Activated CD8-positive, alpha-beta memory T cell treated with anti-CD3 and anti-CD28 coated beads for 36 hours (primary cell): ENCODE data around the gene GNG4. TPM values are rescaled to one million over a fixed set of nuclear protein-coding genes. Genes with fewer than 3 reads are reported as not detected.
"Not testable (repeated sequence)": the region's sequence is repeated elsewhere in the genome, so short reads cannot be mapped to it uniquely, and the experiment has no call there.

Source experiments
- CTCF ChIA-PET: fragments of 350-600 bp; sonication (Branson Sonifier 250); formaldehyde crosslinking; loops from one replicate; lab custom pipeline; 2021; ENCODE audit warnings: antibody characterized with exemption; lab: Charles Lee
- POLR2A ChIA-PET: fragments of 350-600 bp; sonication (Branson Sonifier 250); formaldehyde crosslinking; loops from one replicate; lab custom pipeline; 2021; ENCODE audit warnings: antibody characterized with exemption; lab: Charles Lee
- total RNA-seq, 2 experiments: library from RNA; stranded (reverse); gene quantifications; one replicate each; pipeline ENCODE4 v1.2.3, GENCODE V29; 2021

The GNG4 gene
- total RNA-seq, 2 experiments from 2014 or later = 4.5 to 6.8 TPM

DNA sequence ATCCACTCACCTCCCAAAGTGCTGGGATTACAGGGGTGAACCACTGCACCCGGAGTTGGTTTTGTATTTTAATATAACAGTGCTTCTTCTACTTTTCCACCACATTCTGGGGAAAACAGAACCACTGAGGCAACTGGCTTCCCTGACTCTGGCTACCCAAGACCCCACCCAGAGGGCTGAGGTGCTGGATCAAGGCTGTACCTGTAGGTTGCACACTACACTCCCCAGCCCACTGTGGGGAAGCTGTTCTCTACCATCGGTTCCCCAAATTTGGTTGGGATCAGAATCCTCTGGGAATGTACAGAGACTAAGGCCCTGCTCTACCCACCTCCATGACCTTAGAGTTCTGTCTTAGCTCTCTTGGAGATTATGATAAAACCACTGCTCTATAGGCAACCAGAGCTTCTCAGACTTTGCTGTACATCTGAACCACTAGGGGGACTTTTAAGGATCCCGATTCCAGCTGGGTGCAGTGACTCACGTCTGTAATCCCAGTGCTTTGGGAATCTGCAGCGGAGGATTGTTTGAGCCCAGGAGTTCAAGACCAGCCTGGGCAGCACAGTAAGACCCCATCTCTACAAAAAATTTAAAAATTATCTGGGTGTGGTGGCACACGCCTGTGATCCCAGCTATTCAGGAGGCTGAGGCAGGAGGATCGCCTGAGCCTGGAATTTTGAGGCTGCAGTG is 51.6 kb downstream of the GNG4 start:
- ChIA-PET POLR2A (no interaction called here), CTCF (interaction anchor here (0.6 to 0.7 kb wide), 2 partner anchors 35 to 152 kb away, joined by 3 read pairs; no protein-coding TSS in a partner anchor)

DNA sequence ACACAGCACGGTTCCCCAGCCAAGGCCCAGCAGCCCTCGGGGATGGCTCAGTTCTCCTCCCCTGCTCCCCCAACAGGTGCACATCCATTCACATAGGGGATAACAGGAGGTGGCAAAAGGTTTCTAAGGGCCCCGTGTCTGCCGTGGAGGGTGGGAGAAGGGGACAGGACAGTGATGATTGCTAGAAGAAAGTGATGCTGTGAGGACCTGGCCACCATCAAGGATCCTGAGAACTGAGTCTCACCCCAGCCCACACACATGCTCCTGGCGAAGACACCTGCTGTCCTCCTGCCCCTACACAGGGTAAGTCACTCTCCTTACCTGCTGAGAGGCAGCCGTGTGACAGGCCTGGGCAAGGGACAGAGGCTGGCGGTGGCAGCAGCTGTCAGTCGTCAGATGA is 54.5 kb downstream of the GNG4 start:
- ChIA-PET CTCF (interaction anchor here (1.3 kb wide), 1 partner anchor 20 kb away, joined by 3 read pairs; no protein-coding TSS in a partner anchor), POLR2A (no interaction called here)

DNA sequence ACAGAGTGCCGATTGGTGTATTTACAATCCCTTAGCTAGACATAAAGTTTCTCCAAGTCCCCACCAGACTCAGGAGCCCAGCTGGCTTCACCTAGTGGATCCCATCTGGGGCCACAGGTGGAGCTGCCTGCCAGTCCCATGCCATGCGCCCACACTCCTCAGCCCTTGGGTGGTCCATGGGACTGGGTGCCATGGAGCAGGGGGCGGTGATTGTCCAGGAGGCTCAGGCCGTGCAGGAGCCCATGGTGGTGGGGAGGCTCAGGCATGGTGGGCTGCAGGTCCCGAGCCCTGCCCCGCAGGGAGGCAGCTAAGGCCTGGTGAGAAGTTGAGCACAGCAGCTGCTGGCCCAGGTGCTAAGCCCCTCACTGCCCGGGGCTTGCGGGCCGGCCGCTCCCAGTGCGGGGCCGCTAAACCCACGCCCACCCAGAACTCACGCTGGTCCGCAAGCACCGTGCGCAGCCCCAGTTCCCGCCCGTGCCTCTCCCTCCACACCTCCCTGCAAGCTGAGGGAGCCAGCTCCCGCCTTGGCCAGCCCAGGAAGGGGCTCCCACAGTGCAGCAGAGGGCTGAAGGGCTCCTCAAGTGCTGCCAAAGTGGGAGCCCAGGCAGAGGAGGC is 55.2 kb downstream of the GNG4 start:
- POLR2A ChIA-PET = not testable (repeated sequence)
- CTCF ChIA-PET = interaction anchor here (1.3 kb wide), 1 partner anchor 21 kb away, joined by 3 read pairs; no protein-coding TSS in a partner anchor

DNA sequence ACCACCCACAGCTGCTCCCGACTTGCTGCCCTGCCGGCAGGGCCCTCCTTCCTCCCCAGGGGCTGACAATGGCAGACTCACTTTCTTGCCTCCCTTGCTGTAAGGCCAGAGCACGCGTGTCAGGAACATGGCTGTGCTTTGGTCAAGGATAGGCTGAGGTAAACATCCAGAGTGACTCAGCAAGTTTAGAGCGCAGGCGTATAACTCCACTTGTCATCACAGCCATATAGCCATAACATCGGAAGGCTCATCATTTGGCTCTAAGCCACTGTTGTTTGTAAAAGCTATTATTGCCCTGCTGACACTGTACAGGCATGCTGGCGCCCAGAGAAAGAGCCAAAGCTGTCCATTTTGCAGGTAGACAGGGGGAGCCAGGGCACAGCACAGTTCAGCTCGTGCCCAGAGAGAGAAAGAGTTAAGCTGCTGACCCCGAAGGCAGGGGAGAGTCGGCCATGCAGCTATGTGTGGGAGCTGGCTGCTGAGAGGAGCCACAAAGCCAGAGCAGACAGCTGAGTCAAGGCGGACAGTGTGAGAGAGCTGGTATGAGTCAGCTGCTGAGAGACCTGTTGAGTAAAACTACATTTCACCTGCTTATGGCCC is 60.6 kb downstream of the GNG4 start:
- ChIA-PET POLR2A (no interaction called here), CTCF (no interaction called here)

DNA sequence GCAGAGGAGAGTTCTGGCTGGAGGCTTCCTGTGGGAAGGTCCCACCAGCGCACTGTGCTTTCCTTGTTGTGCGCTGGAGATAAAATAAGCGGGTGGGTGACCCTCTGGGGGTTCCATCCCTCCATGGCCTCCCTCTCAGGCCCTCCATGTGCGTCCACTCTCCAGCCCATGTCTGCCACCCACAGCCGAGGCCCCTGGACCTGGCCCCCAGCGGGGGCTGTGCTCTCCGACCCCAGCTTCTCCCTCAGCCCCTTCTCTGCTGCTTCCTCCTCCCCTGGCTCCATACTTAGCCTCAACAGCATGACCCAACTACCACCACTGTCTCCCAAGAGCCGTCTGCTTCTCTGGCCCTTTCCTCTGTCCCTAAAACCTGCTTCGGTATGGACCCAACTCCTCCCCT is 61.4 kb downstream of the GNG4 start:
- POLR2A ChIA-PET = no interaction called here
- CTCF ChIA-PET = no interaction called here

DNA sequence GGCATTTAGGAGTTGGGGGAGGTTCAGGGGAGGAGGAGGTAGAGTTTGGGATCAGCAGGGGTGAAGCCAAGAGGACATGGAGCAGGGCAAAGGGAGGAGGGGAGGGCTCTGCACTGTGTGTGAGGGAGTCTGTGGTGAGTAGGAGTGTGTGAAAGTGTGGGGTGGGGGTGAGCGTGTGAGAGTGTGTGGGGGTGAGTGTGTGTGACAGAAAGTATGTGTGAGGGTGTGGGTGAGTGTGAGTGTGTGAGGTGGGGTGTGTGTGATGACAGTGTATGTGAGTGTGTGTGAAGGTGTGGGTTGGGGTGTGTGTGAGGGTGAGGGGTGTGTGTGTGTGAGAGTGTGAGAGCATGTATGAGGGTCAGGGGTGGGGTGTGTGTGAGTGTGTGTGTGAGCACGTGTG is 62.6 kb downstream of the GNG4 start:
- ChIA-PET CTCF (no interaction called here), POLR2A (no interaction called here)

DNA sequence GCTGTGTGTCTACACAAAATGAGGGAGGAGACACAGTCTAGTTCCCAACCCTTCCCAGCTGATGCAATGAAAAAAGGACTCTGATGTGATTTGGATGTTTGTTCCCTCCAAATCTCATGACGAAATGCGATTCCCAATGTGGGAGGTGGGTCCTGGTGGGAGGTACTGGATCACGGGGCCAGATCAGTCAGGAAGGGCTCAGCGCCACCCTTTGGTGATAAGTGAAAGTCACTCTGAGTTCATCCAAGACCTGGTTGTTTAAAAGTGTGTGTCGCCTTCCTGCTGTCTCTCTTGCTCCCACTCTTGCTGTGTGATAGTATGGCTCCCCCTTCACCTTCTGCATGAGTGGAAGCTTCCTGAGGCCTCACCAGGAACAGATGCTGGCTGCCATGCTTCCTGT is 63.2 kb downstream of the GNG4 start:
- CTCF ChIA-PET = no interaction called here
- POLR2A ChIA-PET = no interaction called here

DNA sequence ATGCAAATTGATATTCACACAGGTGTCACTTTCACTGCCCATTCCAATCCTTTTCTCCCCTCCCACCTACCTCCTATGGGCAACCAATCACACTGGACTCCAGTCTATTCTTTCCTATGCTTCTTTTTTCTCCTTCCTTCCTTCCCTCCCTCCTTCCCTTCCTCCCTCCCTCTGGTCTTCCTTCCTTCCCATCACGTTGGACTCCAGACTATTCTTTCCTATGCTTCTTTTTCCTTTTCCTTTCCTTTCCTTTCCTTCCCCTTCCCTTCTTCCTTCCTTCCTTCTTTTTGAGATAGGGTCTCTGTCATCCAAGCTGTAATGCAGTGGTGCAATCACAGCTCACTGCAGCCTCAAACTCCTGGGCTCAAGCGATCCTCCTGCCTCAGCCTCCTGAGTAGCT is 64.6 kb downstream of the GNG4 start:
- ChIA-PET CTCF (no interaction called here), POLR2A (no interaction called here)

DNA sequence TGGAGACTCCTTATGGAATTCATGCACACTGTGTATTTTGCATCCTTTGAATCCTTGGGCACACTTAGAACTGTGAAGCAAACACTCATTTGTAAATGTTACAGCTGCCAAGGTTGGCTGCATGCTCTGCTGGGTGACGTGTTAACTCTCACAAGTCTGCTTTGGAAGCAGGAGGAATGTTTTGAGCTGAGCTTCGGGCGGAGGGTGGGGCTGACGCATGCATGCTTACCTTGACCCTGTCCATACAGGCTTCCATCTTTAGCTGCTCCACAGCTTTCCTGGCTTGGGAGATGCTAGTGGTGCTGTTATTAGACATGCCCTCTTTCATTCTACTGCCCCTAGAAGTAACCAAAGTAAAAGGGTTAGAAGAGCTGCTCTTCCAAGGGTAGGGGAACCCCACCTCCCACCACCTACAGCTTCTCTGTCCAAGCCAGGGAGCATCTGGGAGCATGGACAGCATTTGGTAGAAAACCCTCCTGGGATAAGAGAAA is 66.0 kb downstream of the GNG4 start:
- ChIA-PET CTCF (no interaction called here), POLR2A (no interaction called here)

DNA sequence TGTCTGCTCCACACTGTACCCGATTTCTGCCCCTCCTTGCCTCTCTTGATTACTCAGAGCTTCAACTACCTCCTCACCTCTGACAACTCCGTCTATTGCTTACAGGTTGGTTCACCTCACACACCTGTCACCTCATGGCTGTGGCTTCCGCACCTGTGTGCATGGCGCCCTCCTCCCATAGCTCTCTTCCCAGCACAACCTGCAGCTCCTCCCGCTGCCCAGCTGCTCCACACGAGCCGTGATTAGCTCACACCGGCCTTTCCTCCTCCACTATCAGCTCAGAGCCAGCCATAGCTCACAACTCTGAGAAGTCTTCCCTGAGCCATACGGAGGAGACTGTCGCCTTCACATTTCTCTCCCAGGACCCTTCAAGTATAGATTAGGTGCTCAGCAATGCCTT is 67.5 kb downstream of the GNG4 start:
- CTCF ChIA-PET = no interaction called here
- POLR2A ChIA-PET = no interaction called here

DNA sequence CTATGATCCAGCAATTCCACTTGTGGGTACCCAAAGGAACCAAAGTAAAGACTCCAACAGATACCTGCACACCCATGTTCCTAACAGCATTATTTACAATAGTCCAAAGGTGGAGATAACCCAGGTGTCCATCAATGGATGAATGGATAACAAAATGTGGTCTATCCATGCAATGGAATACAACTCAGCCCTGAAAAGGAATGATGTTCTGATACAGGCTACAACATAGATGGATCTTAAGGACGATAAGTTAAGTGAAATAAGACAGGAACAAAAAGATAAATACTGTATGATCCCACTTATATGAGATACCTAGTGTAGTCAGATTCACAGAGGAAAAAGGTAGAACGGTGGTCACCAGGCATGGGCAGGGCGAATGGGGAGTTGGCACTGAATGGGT is 69.7 kb downstream of the GNG4 start:
- CTCF ChIA-PET = no interaction called here
- POLR2A ChIA-PET = no interaction called here

DNA sequence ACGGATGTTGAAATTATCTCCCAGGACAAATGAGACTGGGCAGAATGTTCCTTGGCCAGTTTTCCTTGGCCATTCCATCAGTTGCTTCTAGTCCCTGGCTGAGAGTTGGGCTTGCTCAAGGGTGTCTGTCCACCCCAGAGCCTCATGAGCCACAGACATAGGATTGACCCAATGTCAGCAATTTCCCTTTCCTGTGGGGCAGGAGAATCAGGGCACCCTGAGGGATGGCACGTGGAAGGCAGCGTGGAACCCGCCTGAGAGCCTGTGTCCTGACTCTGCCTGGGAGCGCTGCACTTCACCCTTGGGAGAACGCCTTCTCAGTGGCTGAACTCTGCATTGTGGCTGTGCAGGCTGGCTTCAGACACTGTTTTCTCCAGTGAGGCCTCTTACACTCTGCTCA is 74.0 kb downstream of the GNG4 start:
- CTCF ChIA-PET = interaction anchor here (0.6 kb wide), 1 partner anchor 454 kb away, joined by 3 read pairs; no protein-coding TSS in a partner anchor
- POLR2A ChIA-PET = no interaction called here

DNA sequence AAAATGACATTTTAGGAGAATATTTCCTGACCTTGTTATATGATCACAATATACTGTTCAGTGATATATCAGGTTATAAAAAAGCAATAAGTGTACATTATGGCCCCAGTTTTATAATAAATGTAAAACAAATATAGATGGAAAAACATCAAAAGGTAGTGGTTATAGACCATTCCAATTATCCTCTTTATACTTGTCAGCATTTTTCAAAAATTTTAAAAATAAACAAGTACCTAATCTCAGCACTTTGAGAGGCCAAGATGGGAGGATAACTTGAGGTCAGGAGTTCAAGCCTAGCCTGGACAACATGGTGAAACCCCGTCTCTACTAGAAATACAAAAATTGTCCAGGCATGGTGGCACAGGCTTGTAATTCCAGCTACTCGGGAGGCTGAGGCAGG is 75.7 kb downstream of the GNG4 start:
- POLR2A ChIA-PET = no interaction called here
- CTCF ChIA-PET = interaction anchor here (0.6 kb wide), 1 partner anchor 19 kb away, joined by 3 read pairs; no protein-coding TSS in a partner anchor

DNA sequence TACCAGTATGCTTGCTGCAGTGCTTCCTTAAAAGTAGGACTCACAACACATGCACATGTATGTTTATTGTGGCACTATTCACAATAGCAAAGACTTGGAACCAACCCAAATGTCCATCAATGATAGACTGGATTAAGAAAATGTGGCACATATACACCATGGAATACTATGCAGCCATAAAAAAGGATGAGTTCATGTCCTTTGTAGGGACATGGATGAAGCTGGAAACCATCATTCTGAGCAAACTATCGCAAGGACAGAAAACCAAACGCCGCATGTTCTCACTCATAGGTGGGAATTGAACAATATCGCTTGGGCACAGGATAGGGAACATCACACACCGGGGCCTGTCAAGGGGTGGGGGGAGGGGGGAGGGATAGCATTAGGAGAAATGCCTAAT is 76.6 kb downstream of the GNG4 start:
- CTCF ChIA-PET, POLR2A ChIA-PET: not testable (repeated sequence)

DNA sequence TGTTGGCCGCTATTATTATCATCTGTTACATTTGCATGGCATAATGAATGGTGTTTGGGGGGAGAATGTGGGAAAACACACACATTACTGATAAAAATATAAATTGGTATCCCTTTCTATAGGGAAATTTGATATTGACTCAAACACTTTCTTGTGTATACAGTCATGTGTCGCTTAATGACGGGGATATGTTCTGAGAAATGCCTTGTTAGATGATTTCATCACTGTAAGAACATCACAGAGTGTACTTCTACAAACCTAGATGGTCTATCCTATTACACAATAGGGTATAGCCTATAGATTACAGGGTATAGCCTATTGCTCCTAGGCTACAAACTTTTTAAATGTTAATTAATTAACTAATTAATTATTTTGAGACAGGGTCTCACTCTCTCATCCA is 78.1 kb downstream of the GNG4 start:
- ChIA-PET POLR2A (no interaction called here), CTCF (no interaction called here)

DNA sequence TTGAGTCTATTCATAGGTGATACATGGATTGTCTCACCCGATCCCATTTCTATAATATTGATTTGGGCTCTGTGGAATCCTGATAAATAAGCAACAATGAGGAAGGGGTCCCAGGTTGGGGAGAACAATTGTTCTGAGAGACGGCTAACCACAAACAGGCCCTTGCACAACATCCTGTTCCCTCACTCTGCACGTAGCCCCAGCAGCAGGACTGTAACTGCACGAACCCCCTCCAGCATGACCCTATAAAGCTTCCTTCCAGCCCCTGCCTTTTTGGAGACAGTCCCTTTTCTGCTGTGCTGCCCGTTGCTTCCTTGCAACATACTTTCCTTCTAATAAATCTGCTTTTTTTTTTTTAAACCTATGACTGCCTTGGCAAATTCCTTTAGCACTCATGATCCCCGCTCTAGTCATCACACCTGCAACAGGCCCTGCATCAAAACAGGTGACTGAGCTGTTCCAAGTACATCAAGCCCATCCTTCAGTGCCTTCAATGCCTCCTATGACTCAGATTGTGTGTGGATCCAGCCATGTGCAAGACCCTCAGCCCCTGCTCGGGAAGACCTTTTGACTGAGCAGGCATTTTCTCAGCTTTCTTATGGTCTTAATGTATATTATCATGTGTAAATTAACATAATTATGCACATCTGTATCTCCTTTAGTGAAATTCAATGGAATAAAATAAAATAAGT is 81.6 kb downstream of the GNG4 start:
- ChIA-PET CTCF (no interaction called here), POLR2A (no interaction called here)

DNA sequence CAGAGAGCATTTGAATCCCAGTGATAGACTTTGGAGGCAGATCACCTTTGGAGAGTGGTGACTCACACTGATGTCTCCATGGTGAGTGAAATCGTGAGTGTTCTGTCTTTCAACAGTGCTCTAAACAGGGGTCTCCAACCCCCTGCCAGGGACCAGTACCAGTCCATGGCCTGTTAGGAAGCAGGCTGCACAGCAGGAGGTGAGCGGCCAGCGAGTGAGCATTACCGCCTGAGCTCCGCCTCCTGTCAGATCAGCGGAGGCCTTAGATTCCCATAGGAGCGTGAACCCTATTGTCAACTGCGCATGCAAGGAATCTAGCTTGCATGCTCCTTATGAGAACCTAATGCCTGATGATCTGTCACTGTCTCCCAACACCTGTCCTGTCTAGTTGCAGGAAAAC is 83.5 kb downstream of the GNG4 start:
- POLR2A ChIA-PET = no interaction called here
- CTCF ChIA-PET = no interaction called here

DNA sequence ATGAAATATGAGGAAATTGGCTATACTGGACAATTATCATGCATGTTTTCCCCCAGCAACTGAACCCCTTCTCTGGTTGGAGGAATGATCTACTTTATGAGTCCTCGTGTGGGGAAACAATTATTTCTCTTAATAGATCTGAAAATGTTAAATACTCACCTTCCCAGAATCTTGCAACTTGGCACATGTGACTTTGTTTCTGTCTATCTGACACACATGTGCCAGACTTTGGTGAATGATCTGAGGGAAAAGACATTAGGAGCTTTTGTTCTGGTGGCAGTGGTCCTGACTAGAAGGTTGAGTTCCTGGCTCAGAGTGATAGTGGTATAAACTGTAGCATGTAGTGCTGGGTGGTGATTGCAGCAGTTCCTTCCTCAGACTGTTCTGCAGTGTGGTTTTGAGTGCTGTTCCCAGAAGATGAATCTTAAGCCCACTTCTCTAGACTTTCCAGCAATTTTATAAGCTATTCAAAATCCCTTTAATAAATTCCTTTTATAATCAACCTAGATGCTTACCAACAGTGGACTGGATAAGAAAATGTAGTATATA is 86.0 kb downstream of the GNG4 start:
- POLR2A ChIA-PET = no interaction called here
- CTCF ChIA-PET = interaction anchor here (0.6 kb wide), 1 partner anchor 34 kb away, joined by 3 read pairs; no protein-coding TSS in a partner anchor

DNA sequence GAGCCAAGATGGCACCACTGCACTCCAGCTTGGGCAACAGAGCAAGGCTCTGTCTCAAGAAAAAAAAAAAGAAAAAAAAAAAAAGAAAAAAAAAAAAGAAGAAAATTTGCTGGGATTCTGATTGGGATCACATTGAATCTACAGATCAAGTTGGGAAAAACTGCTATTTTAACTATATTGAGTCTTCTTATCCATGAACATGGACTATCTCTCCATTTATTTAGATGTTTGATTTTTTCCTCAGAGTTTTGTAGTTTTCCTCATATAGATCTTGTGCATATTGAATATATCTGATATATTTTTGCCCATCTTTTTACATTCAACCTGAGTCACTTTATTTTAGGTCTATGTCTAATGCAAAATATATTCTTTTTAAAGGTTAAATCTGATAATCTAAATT is 87.0 kb downstream of the GNG4 start:
- CTCF ChIA-PET = interaction anchor here (0.7 kb wide), 1 partner anchor 1096 kb away, joined by 5 read pairs; no protein-coding TSS in a partner anchor

More for the DNA sequence above, 87.0 kb downstream of the GNG4 start:
- POLR2A ChIA-PET = no interaction called here
